B cell (primary cell): ENCODE results near the gene NBEAL2. TPM values are rescaled to one million over a fixed set of nuclear protein-coding genes. Genes with fewer than 3 reads are reported as not detected.

Experiments
- ATAC-seq: fragments of 200-7000 bp; cut with Tn5 transposase; one replicate; pipeline ENCODE4 v1.10.0; 2021; ENCODE audit warnings: low read depth, mild to moderate bottlenecking, moderate number of reproducible peaks, moderate library complexity
- CTCF ChIA-PET: fragments of 350-600 bp; sonication (Branson Sonifier 250); formaldehyde crosslinking; loops from one replicate; lab custom pipeline; 2021; ENCODE audit warnings: antibody characterized with exemption, inconsistent platforms; lab: Charles Lee
- POLR2A ChIA-PET: fragments of 350-600 bp; sonication (Branson Sonifier 250); formaldehyde crosslinking; loops from one replicate; lab custom pipeline; 2021; ENCODE audit warnings: antibody characterized with exemption; lab: Charles Lee
- DNase-seq: peaks from one replicate; pipeline ENCODE4 v3.0.0; 2013
- H2AFZ ChIP-seq: 2 replicates; pipeline ENCODE4 v1.6.1; 2012; ENCODE audit warnings: mild to moderate bottlenecking, low read depth, low read length; ENCODE audit not compliant: insufficient read depth, poor library complexity, severe bottlenecking
- H3K27ac ChIP-seq, 2 donors: 1 replicate in 1 of 2; 2 replicates in 1 of 2; pipeline ENCODE4 v1.5.1; 2012 to 2013; ENCODE audit warnings: low read length in 2 of 2, mild to moderate bottlenecking in 2 of 2, moderate library complexity in 1 of 2
- H3K27me3 ChIP-seq, 4 experiments: fragments of 200-600 bp in 1 of 4; sonication (generic) in 1 of 4; replicated peaks in 1 of 4; 1 replicate in 2 of 4; 2 replicates in 2 of 4; pipeline versions ENCODE4 v1.6.1 to v1.7.0; 2013 to 2016; ENCODE audit warnings: low read length in 3 of 4, mild to moderate bottlenecking in 2 of 4, mixed read lengths in 1 of 4, moderate library complexity in 1 of 4; ENCODE audit not compliant: insufficient read depth in 4 of 4, control insufficient read depth in 3 of 4; ENCODE audit errors: control extremely low read depth in 1 of 4
- H3K36me3 ChIP-seq, 2 experiments: replicated peaks in 1 of 2; 1 replicate in 1 of 2; 2 replicates in 1 of 2; pipeline versions ENCODE4 v1.6.1 to v1.7.1; 2013; ENCODE audit warnings: low read length in 1 of 2; ENCODE audit not compliant: insufficient read depth in 2 of 2, control insufficient read depth in 1 of 2; ENCODE audit errors: control extremely low read depth in 1 of 2, extremely low read depth in 1 of 2
- H3K4me1 ChIP-seq, 2 donors: fragments of 200-600 bp in 1 of 2; sonication (generic) in 1 of 2; 1 replicate in 1 of 2; 2 replicates in 1 of 2; pipeline versions ENCODE4 v1.5.1 to v1.6.1; 2013 to 2017; ENCODE audit warnings: low read length in 2 of 2; ENCODE audit not compliant: control insufficient read depth in 2 of 2, insufficient read depth in 2 of 2
- H3K4me2 ChIP-seq: replicated peaks from 2 replicates; pipeline ENCODE3; 2012; ENCODE audit warnings: mild to moderate bottlenecking, low read depth, low read length; ENCODE audit not compliant: poor library complexity, severe bottlenecking
- H3K4me3 ChIP-seq, 5 experiments: fragments of 200-600 bp in 1 of 5; sonication (generic) in 1 of 5; 1 replicate in 3 of 5; 2 replicates in 2 of 5; pipeline versions ENCODE4 v1.5.1 to v1.7.0; 2011 to 2016; ENCODE audit warnings: low read length in 4 of 5, mild to moderate bottlenecking in 4 of 5, low read depth in 2 of 5, control low read depth in 1 of 5, moderate library complexity in 1 of 5; ENCODE audit not compliant: insufficient read depth in 1 of 5; ENCODE audit errors: control extremely low read depth in 1 of 5, extremely low read depth in 1 of 5
- H3K79me2 ChIP-seq: fragments of 200-600 bp; sonication (generic); one replicate; pipeline ENCODE4 v1.6.0; 2016; ENCODE audit warnings: low read length; ENCODE audit not compliant: control insufficient read depth, insufficient read depth
- H3K9ac ChIP-seq: fragments of 200-600 bp; sonication (generic); 2 replicates; pipeline ENCODE4 v1.6.1; 2017; ENCODE audit warnings: mild to moderate bottlenecking, low read length, moderate library complexity
- H3K9me3 ChIP-seq, 3 donors: one replicate each; pipeline versions ENCODE4 v1.6.1 to v1.7.1; 2013; ENCODE audit warnings: low read length in 2 of 3; ENCODE audit not compliant: control insufficient read depth in 2 of 3, insufficient read depth in 1 of 3; ENCODE audit errors: control extremely low read depth in 1 of 3
- H4K20me1 ChIP-seq: 2 replicates; pipeline ENCODE4 v1.6.0; 2012; ENCODE audit warnings: mild to moderate bottlenecking, low read length; ENCODE audit not compliant: insufficient read depth, control insufficient read depth, poor library complexity, severe bottlenecking
- H3K27ac Mint-ChIP-seq: one replicate; pipeline ENCODE4 v1.8.0; 2021; ENCODE audit warnings: mixed read lengths
- H3K27me3 Mint-ChIP-seq: one replicate; pipeline ENCODE4 v1.8.0; 2021; ENCODE audit warnings: mixed read lengths
- H3K4me1 Mint-ChIP-seq: one replicate; pipeline ENCODE4 v1.8.0; 2021; ENCODE audit warnings: mixed read lengths
- H3K4me3 Mint-ChIP-seq: one replicate; pipeline ENCODE4 v1.8.0; 2021; ENCODE audit warnings: mixed read lengths
- H3K9me3 Mint-ChIP-seq: one replicate; pipeline ENCODE4 v1.8.0; 2022; ENCODE audit warnings: mixed read lengths; ENCODE audit not compliant: insufficient read depth
- CTCF ChIP-seq: fragments of 200-600 bp; IDR thresholded peaks from one replicate; pipeline ENCODE4 v1.8.0; 2022; ENCODE audit warnings: antibody characterized with exemption, mild to moderate bottlenecking
- EZH2 ChIP-seq: IDR thresholded peaks from 2 replicates; pipeline ENCODE4 v1.6.1; 2012; ENCODE audit warnings: borderline replicate concordance, low read depth, mild to moderate bottlenecking, moderate library complexity, low read length; ENCODE audit not compliant: insufficient read depth, poor library complexity, severe bottlenecking
- WGBS: methylation state at CpG from one replicate; pipeline ENCODE4 v1.1.5; 2013; ENCODE audit warnings: missing lambda C conversion rate; ENCODE audit not compliant: insufficient coverage; 5-methylcytosine and 5-hydroxymethylcytosine counted together
- intact Hi-C: fragments of 100-400 bp; cut with micrococcal nuclease; formaldehyde crosslinking; loops from one replicate; pipeline ENCODE4 v1.10.0; 2022
- polyA plus RNA-seq: library from polyadenylated mRNA; depleted of rRNA; stranded (reverse); fragments of >200 nt; gene quantifications from 2 replicates; pipeline ENCODE4 v1.2.3, GENCODE V29; 2012
- total RNA-seq, 2 donors: library from RNA; stranded (reverse); fragments of 120-200 nt in 1 of 2; gene quantifications; 1 replicate in 1 of 2; 2 replicates in 1 of 2; pipeline versions ENCODE4 v1.2.3 to v1.2.4, GENCODE V29; 2013 to 2022

The NBEAL2 gene
- total and polyA plus RNA-seq, 2 donors (not counting 1 experiment from before 2014, with no cell fraction given), result 63.8 to 155 TPM

GRCh38 chr3:46965151-46965550 is 14.3 kb upstream of the NBEAL2 start:
- peak; percentile 91 for ATAC-seq
- H3K27ac ChIP-seq, result peak overlapping the region in 1 of 2 donors; percentile 57
- H3K4me3 Mint-ChIP-seq, result peak overlapping the region; percentile 63

More at GRCh38 chr3:46965151-46965550, 14.3 kb upstream of the NBEAL2 start:
- peaks cover 78% of the 10 kb centered on the region for H3K4me1 Mint-ChIP-seq
- DNase-seq, result peak; percentile 71
- H3K79me2 ChIP-seq, result peaks cover 93% of the 10 kb centered on the region
- peaks cover 73 to 74% of the 10 kb centered on the region in 2 donors for H3K4me1 ChIP-seq
- peak overlapping the region; percentile 92 for H3K27ac Mint-ChIP-seq
- ChIA-PET POLR2A (interaction anchor here (0.8 to 2.4 kb wide), 2 partner anchors 11 to 37 kb away, joined by 4 to 6 read pairs; partner anchors contain the start of gene CCDC12), CTCF (interaction anchor here (1.8 to 3.9 kb wide), 2 partner anchors 11 to 33 kb away, joined by 4 to 24 read pairs; partner anchors contain the start of gene CCDC12)
- H3K36me3 ChIP-seq, result peaks cover 0 to 33% of the 10 kb centered on the region in 2 experiments
- WGBS, result 6% methylated on average over 6 of the region's 6 CpGs
- H3K4me3 ChIP-seq, result no peak overlapping the region
- no peaks in the 10 kb centered on the region for H3K27me3 Mint-ChIP-seq
- H3K9ac ChIP-seq, result no peak overlapping the region
- peak overlapping the region; percentile 61 for H3K4me2 ChIP-seq
- intact Hi-C loops, result loop anchor here (1.0 to 2.0 kb wide), 2 partner anchors 9 to 14 kb away; partner anchors contain the start of gene NBEAL2
- peaks cover 88% of the 10 kb centered on the region for H4K20me1 ChIP-seq
- H3K9me3 ChIP-seq, result no peaks in the 10 kb centered on the region
- no peaks in the 10 kb centered on the region for H3K27me3 ChIP-seq
- H2AFZ ChIP-seq, result no peak overlapping the region
- no peaks in the 10 kb centered on the region for H3K9me3 Mint-ChIP-seq
- TF ChIP-seq CTCF, result no peak
- no peak for TF ChIP-seq EZH2
